ENCODE results near the gene NTNG2.

NTNG2 gene

DNA sequence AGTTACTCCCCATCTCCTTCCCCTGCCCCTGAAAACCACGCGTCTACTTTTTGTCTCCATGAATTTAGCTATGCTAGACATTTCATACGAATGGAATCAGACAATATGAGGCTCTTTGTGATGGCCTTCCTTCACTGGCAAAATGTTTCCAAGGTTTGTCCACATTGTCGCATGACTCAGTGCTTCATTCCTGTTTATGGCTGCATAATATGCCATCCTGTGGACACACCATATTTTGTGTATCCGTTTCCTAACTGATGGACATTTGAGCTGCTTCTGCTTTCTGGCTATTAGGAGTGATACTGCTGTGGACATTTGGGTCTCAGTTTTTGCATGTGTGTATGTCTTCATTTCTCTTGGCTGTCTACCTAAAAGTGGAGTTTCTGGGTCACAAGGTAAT, 14.5 kb downstream of the NTNG2 start:
- DNase-seq: no peak

DNA sequence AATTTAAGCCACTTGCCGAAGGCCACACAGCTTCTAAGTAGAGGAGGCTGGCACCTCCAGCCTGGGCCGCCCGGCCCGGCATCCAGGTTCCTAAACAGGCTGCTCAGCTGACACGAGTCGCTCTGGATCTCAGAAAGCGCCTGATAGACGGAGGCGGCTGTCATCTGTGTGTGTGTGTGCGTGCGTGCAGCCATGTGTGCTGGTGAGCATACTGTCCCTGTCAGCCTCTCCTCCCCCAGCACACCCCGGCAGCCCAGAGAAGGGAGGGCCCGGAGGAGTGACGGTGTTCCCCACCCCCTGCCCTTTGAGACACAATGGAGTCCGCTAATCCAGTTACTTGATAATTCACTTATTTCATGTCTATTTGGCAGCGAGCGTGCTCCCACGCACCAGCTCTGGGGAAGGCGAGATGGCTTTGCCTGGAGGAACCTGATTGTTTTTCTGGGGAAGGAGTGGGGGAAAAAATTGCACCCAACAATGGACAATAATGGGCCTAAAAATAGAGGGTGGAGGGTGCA, 20.0 kb downstream of the NTNG2 start:
- DNase-seq: no peak

DNA sequence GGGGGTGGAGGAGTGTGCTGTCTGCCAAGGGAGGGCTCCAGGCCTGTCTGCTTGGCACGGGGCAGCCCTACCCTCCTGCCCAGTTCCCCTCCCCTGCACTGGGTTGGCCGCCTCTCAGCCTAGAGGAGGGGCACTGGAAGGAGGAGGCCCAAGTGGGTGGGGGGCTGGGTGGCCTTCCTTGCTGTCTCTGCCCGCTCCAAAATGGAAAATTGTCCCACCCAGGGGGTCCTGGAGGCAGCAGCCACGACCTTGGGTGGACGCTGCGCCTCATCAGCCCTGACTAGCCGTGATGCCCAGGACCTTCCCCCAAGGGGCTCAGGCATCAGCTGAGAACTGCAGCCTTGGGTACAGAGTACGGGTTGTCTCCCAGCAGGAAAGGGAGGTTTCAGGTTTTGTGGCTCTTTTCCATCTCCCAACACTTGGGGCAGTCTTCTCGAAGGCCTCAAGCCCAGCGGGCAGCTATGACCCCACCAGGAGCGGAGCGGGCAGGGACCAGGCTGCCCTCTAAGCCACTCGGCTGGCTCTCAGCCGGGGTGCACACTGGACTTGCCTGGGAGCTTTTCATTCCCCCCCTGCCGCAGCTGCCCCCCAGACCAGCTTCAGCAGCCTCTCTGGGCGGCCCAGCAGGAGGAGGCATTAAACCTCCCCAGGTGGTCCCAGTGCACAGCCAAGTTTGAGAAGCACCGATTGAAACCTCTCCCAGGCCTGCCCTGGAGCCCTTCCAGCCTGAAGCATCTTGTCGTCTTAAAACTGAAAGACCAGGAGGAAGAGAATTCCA, 20.6 kb downstream of the NTNG2 start:
- no peak for DNase-seq

DNA sequence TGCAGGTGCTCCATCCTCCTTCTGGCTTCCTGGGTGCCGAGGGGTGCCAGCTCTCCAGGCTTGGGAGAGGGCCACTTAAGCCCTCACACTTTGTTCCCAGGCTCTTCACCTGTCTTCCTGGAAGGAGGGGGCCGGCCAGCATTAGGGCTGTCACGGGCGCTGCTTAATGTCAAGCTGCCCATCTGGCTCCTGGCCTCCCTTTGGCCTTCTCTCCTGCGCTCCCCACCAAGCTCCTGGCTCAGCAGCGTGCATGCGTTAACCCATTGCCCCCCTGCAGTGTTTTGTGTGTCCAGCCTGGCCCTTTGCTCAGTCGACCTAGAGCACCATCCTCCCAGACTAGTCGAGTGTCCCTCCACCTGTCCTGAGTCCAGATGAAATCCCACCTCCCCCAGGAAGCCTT, 21.3 kb downstream of the NTNG2 start:
- no peak for DNase-seq

DNA sequence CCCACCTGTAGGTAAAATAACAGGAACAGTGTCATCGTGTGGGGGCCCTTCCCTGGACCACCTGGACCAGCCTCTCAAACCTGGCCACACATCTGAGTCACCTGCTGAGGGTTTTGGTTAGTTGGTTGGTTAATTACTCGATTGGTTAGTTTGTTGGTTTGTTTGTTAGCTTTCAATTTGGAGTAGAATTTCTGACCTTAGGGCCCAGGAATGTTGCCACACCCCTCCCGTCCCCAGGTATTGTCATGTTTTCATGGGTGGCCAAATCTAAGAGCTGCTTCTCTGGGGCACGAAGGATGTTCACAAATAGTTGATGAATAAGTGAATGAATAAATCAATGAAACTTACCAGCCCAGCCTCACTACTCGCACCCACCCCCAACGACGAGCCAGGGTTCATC, 21.9 kb downstream of the NTNG2 start:
- no peak for DNase-seq

DNA sequence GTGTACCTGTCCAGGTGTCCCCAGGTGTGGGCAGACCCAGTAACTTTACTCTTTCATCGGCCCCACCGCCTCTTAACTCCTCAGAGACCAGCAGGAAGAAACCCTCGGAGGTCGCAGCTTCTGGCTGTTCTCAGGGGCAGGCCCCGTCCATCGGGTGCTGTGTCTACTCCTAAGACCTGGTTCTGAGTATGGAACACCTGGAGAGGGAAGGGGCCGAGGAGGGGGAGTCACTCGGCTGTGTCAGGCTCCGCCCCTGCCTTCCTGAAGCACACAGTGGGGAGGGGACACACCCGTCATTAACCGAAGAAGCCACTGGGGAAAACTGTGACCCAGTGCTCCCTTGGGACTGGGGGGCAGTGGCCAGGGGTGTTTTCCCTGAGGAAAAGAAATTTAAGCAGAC, 22.3 kb downstream of the NTNG2 start:
- no peak for DNase-seq

DNA sequence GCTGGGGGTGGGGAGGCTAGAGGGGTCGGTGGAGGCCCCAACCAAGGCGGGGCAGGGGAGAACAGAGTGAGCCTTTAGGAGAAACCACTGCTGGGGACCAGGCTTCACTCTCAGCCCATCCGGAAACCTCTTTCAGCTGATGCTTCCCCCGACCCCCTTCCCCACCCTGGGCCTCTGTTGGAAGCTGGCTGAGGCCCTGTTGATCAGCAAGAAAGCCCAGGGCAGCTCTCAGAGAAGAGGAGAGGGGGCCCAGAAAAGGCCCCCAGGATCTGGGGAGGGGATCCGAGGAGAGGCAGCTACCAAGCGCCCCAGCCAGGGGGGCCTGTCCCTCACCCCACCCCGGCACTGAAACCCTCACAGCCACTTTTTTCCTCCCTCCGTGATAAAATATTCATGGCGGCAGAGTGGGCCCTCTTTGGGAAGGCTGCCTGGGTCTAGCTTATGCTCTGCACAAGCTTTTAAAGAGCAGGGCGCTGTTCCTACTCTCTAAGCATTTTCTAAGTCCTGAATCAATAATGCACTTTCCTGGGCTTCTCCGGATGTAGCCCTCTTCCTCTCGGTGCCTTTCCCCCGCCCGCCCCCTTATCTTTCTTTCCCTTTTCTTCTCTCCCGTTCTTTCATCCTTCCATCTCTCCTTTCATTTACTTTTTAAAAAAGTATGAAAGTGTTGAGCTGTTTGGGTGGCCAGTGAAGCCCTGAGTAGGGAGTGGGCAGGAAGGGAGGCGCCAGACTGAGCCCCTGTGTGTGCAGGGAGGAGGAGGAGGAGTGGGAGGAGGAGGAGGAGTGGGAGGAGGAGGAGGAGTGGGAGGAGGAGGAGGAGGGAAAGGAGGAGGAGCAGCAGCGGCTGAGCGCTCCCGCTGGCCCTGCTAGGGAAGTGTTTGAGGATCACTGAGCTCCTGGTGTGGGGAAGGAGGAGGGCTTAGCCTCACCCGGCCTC, 23.5 kb downstream of the NTNG2 start:
- DNase-seq: no peak

DNA sequence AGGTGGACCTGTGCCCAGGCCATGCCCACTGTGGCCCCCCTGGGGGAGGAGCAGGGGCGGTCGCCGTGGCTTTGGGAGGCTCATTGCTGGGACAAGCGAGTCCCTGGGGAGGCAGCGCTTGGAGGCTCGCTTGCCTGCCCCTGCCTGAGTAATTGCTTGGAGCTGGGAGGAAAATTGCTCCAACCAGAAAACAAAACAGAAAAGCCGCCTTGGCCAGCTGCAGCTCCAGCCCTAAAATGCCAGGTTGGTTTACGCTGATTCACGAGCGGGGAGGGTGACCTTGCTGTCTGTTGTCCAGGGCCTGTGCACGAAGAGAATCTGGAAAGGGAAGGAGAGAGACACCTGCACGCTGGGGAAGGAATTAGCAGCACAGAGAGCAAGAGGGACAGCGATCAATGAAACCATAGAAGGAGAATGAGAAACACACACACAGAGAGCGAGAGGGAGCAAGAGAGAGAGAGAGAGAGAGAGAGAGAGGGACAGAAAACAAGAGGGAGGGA, 25.3 kb downstream of the NTNG2 start:
- DNase-seq: no peak

DNA sequence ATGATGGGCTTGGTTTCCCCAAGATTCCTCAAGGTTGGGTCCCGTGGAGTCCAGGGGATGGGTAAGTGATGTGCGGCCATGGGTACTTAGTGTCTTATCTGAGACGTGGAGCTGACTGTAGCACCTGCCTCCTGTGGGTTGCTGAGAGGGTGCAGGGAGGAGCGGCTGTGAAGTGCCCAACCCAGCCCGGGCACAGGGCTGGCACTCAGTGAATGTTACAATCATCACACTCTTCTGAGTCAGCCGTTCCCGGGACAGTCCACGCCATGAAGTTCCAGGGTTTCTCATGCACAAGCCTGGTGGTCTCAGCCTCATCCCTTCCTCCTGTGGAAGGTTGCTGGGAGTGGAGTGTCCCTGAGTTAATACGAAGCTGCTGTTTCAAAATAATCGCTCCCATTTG, 29.1 kb downstream of the NTNG2 start:
- no peak for DNase-seq

DNA sequence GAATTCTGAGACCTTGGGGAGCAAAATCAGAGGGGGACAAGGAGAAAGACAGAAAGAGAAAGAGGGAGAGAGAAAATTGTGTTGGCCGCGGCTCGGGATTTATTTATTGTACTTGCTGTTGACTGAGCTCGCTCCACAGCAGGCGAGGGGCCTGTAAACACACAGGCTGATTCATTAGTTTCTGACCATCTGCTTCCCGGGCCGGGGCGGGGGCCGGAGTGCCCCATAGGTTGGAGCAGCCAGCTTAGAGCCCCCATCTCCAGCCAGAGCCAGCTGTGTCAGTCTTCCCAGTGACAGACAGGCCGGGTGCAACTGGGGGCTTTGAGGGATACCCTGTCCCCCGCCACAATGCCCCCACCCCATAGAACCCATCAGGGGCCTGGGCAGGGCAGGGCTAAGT, 30.9 kb downstream of the NTNG2 start:
- DNase-seq: no peak

DNA sequence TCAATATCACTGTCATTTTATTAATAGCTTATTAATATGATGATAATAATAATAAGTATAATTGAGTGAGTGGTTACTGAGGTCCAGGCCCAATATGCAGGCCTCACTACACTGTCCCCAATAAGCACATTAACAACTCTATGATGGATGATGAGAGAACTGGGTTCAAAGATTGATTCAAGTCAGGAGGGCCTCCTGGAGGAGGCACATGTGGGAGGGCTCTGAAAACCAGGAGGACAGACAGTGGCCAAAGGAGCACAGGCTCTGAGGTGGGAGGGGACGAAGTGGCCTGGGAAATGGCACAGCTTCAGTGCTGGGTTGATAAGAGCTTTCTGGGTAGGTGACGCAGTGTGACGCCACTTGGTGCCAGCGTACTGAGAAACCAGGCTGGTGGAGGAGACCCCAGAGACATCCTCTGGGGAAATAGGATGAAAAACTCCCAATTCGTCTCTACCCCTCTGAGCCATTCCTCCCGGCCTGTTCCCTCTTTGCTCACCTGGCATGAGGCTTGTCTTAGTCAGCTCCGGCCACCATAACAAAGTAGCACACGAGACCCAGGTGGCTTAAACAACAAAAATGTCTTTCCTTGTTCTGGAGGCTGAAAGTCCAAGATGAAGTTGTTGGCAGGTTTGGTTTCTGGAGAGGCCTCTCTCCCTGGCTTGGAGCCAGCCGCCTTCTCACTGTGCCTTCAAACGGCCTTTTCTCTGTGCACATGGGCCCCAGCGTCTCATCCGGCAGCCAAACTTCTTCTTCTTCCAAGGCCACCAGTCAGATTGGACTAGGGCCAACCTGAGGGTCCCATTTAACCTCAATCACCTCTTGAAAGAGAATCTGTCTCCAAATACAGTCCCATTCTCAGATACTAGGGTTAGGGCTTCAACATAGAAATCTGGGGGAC, 31.6 kb downstream of the NTNG2 start:
- DNase-seq: no peak

DNA sequence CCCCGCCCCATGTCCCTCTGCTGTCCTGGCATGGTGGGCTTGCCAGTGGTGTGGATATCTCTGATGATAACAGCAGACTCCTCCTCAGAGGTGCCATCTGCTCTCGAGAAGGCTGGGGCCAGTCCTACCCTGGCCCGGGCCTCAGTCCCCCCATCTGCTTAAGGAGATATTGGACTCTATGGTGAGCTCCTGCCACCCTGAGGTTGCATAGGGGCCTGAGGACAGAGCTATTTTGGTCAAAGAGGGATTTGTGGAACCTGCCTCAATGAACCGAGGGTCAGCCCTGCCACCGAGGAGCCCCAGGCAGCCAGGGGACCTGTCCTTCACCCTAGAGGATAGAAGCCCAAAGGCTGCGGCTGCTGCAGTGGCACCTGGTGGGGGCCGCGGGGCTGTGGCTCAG, 32.6 kb downstream of the NTNG2 start:
- DNase-seq: no peak

DNA sequence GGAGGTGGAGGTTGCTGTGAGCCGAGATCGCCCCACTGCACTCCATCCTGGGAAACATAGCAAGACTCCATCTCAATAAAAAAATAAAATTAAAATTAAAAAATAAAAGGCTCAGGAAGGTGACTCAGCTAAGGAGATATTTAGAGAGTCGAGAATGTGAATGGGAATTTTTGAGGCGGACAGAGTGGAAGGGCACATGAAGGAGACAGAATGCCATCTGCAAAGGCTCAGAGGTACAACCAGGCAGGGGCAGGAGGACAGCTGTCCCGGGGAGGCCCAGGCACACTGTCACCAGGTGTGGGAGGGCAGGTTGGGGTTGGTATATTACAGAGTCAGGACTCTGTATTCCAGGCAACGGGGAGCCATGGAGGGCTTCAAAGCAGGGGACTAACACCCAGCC, 35.5 kb downstream of the NTNG2 start:
- DNase-seq: no peak

DNA sequence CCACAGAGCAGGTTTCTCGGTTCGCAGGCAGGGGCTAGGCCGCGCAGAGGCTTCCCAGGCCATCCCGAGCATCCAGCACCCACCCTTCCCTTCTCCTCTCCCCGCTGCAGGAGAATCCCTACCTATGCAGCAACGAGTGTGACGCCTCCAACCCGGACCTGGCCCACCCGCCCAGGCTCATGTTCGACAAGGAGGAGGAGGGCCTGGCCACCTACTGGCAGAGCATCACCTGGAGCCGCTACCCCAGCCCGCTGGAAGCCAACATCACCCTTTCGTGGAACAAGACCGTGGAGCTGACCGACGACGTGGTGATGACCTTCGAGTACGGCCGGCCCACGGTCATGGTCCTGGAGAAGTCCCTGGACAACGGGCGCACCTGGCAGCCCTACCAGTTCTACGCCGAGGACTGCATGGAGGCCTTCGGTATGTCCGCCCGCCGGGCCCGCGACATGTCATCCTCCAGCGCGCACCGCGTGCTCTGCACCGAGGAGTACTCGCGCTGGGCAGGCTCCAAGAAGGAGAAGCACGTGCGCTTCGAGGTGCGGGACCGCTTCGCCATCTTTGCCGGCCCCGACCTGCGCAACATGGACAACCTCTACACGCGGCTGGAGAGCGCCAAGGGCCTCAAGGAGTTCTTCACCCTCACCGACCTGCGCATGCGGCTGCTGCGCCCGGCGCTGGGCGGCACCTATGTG, 36.1 kb downstream of the NTNG2 start:
- DNase-seq: no peak

DNA sequence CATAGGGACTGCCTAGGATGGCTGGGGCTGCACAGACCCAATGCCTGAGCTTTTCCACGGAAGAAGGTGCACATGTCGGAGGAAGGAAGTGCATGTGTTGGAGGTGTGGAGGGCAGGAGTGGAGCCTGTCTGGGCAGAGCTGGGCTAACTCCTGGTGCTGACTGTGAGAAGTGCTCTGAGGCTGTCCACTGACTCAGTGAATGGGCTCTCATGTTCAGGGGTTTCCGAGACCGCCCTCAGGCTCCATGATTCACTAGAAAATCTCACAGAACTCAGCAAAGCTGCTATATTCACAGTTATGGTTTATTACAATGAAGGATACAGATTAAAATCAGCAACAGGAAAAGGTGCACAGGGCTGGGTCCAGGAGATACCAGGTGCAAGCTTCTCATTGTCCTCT, 37.2 kb downstream of the NTNG2 start:
- no peak for DNase-seq

DNA sequence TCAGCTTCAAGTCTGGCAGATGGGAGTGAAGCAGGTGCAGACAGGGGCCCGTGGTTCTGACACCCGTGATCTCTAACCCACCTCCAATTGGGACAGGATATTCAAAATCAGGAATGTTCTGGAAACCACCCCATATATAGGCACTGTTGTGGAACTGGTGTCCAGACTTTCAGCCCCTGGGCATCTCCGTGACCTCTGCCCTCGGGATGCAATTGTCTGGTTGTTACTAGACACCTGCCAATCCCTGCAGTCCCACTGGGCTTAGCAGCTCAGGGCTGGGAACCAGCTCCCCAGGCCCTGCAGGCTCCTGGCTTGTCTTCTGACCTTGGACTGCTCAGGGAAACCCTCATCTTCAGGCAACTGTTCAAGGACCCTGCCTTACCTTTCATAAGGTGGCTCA, 38.8 kb downstream of the NTNG2 start:
- no peak for DNase-seq

DNA sequence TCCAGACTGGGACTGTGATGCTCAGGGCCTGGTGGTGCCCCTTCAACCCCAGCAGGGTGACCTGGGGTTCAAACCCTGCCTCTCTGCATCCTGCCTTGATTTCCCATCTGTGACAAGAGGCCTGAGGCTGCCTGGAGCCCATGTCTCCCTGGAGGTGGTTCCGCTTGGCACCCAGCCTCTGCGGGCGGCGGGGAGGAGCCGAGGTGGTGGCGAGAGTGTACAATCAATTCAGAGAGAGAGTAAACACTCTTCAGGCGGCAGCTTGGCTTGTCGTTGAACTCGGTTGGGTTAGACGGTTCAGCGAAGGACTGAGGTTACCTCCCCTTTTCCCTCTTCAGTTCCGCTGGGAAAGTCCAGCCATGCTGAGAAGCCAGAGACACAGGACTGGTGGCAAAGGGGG, 39.3 kb downstream of the NTNG2 start:
- DNase-seq: peak; percentile 60

DNA sequence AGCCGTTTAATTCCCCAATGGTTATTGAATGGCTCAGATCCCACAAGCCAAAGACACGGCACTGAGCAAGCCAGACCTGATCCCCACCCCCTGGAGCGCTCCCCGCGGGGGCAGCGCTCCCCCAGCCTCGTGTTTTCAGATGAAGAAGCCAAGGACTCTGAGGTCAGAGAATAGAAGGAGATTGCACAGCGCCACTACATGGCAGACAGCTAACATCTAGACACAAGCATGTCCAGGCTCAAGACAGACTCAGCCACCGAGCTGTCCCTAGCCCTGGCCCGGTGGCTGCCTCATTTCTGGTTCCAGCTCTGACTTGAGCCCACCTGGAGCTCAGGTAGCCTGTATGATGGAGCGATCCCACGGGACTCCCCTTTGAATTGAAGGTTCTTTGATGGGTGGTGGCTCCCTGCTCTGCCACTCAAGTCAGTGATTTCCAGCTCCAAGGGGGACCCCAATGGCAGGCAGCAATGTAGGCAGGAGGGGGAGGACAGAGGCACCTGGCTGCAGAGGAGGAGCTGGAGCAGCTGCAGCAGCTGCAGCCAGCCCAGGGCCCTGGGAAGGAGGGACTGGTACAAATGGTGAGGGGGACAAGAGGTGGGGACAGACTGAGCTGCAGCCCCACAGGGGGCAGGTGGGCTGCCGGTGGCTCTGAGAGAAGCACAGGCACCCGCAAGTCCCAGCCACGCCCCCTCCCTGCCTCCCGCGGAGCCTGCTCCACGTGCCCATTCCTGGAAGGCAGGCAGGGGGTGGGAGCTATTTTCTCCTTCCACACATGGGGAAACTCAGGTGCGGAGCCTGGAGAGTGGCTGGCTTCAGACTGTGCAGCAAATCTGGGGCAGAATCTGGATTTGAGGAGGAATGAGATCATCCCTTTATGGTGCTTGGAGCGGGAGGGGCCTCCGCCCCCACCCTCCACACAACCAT, 40.2 kb downstream of the NTNG2 start:
- DNase-seq: no peak

DNA sequence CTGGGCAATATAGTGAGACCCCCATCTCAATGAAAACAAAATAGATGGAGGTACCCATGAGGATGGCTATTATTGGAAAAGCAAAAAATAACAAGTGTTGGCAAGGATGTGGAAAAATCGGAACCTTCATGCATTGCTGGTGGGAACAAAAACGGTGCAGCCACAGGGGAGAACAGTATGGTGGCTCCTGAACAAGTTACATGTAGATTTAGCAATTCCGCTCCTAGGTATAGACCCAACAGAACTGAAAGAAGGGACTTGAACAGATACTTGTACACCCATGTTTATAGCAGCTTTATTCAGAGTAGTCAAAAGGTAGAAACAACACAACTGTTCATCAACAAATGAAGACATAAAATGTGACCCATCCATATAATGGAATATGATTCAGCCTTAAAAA, 43.0 kb downstream of the NTNG2 start:
- DNase-seq: no peak

DNA sequence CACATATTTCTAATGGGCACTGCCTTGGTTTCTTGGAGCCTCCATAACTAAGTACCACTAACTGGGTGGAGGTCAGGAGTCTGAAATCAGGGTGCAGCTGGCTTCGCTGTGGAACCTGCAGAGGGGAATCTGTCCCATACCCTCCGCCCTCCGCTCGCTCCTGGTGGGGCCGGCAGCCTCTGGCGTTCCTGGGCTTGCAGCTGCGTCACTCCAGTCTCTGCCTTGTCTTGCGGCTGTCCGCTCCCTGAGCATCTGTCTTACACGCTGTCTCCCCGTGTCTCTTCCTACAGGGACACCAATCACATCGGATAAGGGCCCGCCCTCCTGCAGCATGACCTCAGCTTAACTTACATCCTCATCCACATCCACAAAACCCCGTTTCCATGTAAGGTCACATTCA, 45.4 kb downstream of the NTNG2 start:
- no peak for DNase-seq
